H7 (cell line): ENCODE results near the gene BRSK1. TPM values are rescaled to one million over a fixed set of nuclear protein-coding genes. Genes with fewer than 3 reads are reported as not detected.

ENCODE experiments used
- DNase-seq: peaks from one replicate; pipeline ENCODE4 v3.0.0; 2012
- H3K27me3 ChIP-seq: 2 replicates; pipeline ENCODE4 v1.6.0; 2011; ENCODE audit warnings: mild to moderate bottlenecking, low read length; ENCODE audit not compliant: control insufficient read depth, insufficient read depth
- H3K36me3 ChIP-seq: replicated peaks from 2 replicates; pipeline ENCODE4 v1.5.1; 2011; ENCODE audit warnings: low read length; ENCODE audit not compliant: control insufficient read depth, insufficient read depth
- H3K4me3 ChIP-seq: 2 replicates; pipeline ENCODE4 v1.5.1; 2011; ENCODE audit warnings: low read depth, mild to moderate bottlenecking, control low read depth, low read length, moderate library complexity; ENCODE audit not compliant: insufficient read depth
- total RNA-seq: library from RNA; depleted of rRNA; stranded (reverse); fragments of >200 nt; shearing (Covaris generic); gene quantifications from 2 replicates; pipeline ENCODE4 v1.2.3, GENCODE V29; 2014

The BRSK1 gene
- total RNA-seq, 1 experiment from 2014 or later: 20.3 TPM

GRCh38 chr19:55259540-55260210 lies 24.1 kb upstream of the BRSK1 start:
- no peak for DNase-seq
- H3K4me3 ChIP-seq: peak overlapping the region; percentile 99
- H3K36me3 ChIP-seq: no peaks in the 10 kb centered on the region; the same call in 1 of the 2 replicates
- no peaks in the 10 kb centered on the region for H3K27me3 ChIP-seq

DNA sequence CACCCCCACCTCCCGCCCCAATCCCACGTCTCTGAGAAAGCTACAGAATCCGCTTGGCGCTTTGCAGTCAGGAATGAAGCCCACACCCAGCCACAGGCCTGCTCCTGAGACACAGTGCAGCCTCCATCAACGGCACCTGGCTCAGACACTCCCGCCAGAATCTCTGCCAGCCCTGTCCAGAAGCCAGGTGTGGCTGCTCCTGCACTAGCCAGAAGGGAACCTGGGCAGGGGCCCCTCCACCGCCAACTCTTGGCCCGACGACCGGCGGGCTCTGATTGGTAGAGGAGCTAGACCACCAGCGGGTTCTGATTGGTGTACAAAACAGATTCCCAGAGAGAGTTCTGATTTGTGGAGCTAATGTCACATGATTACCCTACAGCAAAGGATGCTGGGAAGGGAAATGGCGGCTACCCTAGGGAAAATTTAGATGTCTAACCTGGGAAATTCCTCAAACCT lies 22.1 kb upstream of the BRSK1 start:
- Histone ChIP-seq H3K4me3 (no peak overlapping the region; the same call in 1 of the 2 replicates), H3K27me3 (no peaks in the 10 kb centered on the region), H3K36me3 (no peaks in the 10 kb centered on the region; the same call in 1 of the 2 replicates)
- peak; percentile 77 for DNase-seq

DNA sequence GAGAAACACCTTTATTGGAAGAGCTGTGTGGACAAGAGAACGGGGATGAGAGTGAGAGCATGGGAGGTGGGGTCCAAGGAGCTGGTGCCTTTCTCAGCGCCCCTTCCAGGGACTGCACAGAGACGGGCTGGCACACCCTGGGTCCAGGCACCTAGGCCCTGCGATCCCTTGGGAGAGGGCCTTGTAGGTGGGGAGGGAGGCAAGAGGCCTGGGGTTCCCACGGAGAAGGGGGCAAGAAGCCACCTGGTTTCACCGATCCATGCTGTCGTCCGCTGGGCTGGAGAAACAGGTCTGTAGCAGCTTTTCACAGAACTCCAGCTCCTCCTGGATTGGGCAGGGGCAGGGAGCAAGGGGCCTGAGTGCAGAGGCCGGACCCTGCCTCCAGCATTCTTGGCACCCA lies 21.4 kb upstream of the BRSK1 start:
- DNase-seq: no peak
- Histone ChIP-seq H3K4me3 (no peak overlapping the region), H3K27me3 (no peaks in the 10 kb centered on the region), H3K36me3 (no peaks in the 10 kb centered on the region; the same call in 1 of the 2 replicates)

- H3K36me3 ChIP-seq: no peaks in the 10 kb centered on the region
- no peak overlapping the region for H3K4me3 ChIP-seq
- DNase-seq: no peak
- H3K27me3 ChIP-seq: no peaks in the 10 kb centered on the region
Measured at GRCh38 chr19:55264531-55264930, 19.3 kb upstream of the BRSK1 start.

DNA sequence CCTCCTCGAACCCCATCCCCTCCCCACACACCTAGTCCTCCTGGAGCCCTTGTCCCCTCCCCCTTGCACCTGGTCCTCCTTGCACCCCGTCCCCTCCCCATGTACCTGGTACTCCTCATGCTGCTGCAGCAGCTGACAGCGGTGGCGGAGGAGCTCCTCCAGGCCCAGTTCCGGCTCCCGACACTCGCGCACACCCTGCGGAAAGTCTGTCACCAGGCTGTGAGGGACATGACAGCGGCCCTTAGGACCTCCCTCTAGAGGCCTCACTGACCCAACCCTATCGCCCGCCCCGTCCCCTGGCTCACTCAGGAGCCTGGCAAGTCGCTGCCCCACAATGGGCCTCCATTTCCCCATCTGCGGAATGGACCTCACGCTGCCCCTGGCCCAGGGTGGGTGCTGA lies 18.6 kb upstream of the BRSK1 start:
- no peak for DNase-seq
- Histone ChIP-seq H3K4me3 (no peak overlapping the region), H3K36me3 (no peaks in the 10 kb centered on the region), H3K27me3 (no peaks in the 10 kb centered on the region)

- Histone ChIP-seq H3K4me3 (no peak overlapping the region), H3K36me3 (no peaks in the 10 kb centered on the region)
- no peak for DNase-seq
Measured at GRCh38 chr19:55265723-55266386, 17.9 kb upstream of the BRSK1 start.

GRCh38 chr19:55266404-55266803 lies 17.4 kb upstream of the BRSK1 start:
- no peak for DNase-seq
- no peaks in the 10 kb centered on the region for H3K36me3 ChIP-seq
- no peak overlapping the region for H3K4me3 ChIP-seq
- H3K27me3 ChIP-seq: no peaks in the 10 kb centered on the region

More at GRCh38 chr19:55265723-55266386, 17.9 kb upstream of the BRSK1 start:
- H3K27me3 ChIP-seq: no peaks in the 10 kb centered on the region

- DNase-seq: no peak
- Histone ChIP-seq H3K27me3 (no peaks in the 10 kb centered on the region), H3K36me3 (no peaks in the 10 kb centered on the region), H3K4me3 (no peak overlapping the region)
Measured at GRCh38 chr19:55266840-55267239, 17.0 kb upstream of the BRSK1 start.

DNA sequence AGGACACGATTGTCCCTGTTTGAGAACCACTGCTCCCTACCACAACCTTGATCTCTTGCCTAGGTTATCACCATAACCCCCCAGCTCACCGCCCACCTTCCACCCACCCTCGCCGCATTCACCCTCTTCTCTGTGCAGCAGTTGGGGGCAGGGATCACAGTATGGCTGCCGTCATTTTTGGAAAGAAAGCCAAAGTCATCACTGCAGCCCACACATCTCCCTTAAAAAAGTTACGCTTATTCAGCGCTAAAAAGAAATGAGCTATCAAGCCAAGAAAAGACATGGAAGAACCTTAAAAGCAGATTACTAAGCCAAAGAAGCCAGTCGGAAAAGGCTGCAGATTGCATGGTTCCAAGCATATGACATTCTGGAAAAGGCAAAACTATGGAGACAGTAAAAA lies 14.5 kb upstream of the BRSK1 start:
- Histone ChIP-seq H3K27me3 (no peaks in the 10 kb centered on the region), H3K4me3 (no peak overlapping the region), H3K36me3 (no peaks in the 10 kb centered on the region)
- no peak for DNase-seq

GRCh38 chr19:55270172-55270942 lies 13.4 kb upstream of the BRSK1 start:
- no peak for DNase-seq
- no peaks in the 10 kb centered on the region for H3K27me3 ChIP-seq
- H3K4me3 ChIP-seq: no peak overlapping the region
- no peaks in the 10 kb centered on the region for H3K36me3 ChIP-seq

GRCh38 chr19:55272142-55272541 lies 11.7 kb upstream of the BRSK1 start:
- Histone ChIP-seq H3K36me3 (no peaks in the 10 kb centered on the region), H3K4me3 (no peak overlapping the region), H3K27me3 (no peaks in the 10 kb centered on the region)
- DNase-seq: peak; percentile 55

GRCh38 chr19:55273978-55274707 lies 9.7 kb upstream of the BRSK1 start:
- Histone ChIP-seq H3K36me3 (no peaks in the 10 kb centered on the region), H3K4me3 (no peak overlapping the region), H3K27me3 (no peaks in the 10 kb centered on the region)
- DNase-seq: no peak

GRCh38 chr19:55275851-55276719 lies 7.7 kb upstream of the BRSK1 start:
- Histone ChIP-seq H3K36me3 (no peaks in the 10 kb centered on the region), H3K4me3 (no peak overlapping the region), H3K27me3 (no peaks in the 10 kb centered on the region)
- no peak for DNase-seq
